UCSD-AML1 (cell line): ENCODE data around the gene GLP2R.
"Not testable (repeated sequence)": the region's sequence is repeated elsewhere in the genome, so short reads cannot be mapped to it uniquely, and the experiment has no call there.

Experiments
- DNase-seq: peaks from one replicate; lab custom pipeline; 2025; ENCODE audit not compliant: unreplicated experiment; lab: John Stamatoyannopoulos, UW

GLP2R gene

DNA sequence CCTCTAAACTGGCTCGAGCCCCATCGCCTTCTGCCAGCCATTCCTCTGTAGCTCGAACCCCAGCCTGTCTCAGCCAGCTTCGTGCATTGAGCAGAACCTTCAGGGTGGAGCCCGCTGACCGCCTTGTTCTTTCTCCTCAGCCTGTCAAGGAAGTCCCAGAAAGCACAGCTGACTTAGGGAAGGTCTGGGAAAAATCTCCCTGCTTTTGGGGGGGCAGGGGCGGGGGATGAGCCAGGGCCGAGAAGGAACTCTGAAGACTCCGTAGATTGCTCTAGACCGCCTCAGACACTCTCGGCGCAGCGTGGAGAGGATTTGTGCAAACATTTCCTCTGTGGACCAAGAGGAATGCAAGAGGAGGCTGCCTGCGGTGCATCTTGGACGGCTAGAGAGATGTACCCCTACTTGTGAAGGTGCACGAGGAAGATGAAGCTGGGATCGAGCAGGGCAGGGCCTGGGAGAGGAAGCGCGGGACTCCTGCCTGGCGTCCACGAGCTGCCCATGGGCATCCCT is at the start of gene GLP2R:
GLP2R (plus strand) TSS at position 284 of the 510 bp plus-strand sequence; CDS start at position 424, 140 bp downstream.
- DNase-seq: no peak

GRCh38 chr17:9776911-9777310 is 48.8 kb upstream of the GLP2R start:
- no peak for DNase-seq

DNA sequence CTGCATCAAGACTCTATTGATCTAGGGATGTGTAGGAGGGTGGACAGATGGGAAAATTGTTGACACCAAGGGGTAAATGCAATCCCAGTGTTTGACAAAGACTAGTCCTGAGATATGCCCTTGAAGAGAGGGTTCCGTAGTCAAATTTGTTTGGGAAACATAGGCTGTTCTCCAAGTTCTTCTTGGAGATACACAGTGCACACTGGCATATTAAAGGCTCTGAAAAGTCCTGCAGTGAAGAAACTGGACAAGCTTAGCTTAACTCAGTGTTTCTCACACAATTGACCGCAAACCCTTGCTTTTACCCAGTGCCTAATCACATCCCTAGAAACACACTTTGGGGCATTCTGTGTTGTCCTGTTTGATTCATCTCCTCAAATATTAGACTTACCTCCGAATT is 45.2 kb upstream of the GLP2R start:
- DNase-seq: no peak

GRCh38 chr17:9783050-9783449 is 42.7 kb upstream of the GLP2R start:
- DNase-seq: no peak

DNA sequence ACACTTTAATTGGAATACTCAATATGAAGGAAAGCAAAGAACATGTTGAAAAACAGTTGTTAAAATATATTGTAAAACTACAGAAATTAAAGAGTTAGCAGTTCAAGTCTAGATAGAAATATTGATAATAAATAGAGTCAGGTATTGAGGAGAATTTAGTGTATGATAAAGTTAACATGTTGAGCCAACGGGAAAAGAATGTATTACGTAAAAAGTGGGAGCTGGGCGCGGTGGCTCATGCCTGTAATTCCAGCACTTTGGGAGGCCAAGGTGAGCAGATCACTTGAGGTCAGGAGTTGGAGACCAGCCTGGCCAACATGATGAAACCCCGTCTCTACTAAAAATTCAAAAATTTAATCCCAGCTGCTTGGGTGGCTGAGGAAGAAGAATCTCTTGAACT is 42.3 kb upstream of the GLP2R start:
- not testable (repeated sequence) for DNase-seq

GRCh38 chr17:9784544-9784943 is 41.2 kb upstream of the GLP2R start:
- DNase-seq: no peak

DNA sequence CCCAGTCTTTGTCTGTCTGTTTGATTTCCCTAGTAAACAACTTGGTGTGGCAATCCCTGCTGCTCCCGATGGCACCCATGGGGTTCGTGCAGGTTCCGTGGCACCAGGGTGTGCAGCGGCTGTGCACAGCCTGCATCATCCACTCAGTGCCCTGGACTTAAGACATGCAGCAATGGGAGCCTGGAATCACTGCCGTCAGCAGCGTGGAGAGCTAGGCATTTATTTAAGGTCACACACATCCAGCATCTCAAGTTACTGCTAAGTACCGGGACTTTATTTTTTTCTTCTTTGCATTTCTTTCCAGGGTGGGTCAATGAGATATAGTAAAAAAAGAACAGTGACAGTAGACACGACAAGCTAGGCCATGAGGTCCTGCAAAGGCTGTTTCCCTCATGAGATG is 37.1 kb upstream of the GLP2R start:
- no peak for DNase-seq

DNA sequence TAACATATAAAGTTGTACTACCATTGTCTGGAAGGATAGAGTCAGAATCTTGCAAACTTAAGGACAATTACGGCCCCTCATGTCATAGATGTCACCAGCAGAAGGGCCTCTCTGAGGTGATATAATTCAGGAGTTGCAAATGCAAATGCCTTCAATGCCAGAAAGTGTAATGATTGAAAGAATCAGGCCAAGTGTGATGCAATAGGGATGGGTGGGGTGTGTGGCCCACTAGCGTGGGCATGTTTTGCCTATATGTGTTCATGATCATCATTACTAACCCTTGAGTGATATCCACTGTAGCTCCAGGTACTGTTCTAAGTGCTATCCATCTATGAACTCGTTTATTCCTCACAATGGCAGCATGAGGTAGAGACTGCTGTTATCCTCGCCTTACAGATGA is 35.4 kb upstream of the GLP2R start:
- no peak for DNase-seq

- no peak for DNase-seq
Measured at GRCh38 chr17:9790889-9791876, 34.5 kb upstream of the GLP2R start, which contains the start of gene DHRS7C. TSS of gene DHRS7C (minus strand) at chr17:9791592. CDS start at chr17:9791284, 308 bp downstream.

DNA sequence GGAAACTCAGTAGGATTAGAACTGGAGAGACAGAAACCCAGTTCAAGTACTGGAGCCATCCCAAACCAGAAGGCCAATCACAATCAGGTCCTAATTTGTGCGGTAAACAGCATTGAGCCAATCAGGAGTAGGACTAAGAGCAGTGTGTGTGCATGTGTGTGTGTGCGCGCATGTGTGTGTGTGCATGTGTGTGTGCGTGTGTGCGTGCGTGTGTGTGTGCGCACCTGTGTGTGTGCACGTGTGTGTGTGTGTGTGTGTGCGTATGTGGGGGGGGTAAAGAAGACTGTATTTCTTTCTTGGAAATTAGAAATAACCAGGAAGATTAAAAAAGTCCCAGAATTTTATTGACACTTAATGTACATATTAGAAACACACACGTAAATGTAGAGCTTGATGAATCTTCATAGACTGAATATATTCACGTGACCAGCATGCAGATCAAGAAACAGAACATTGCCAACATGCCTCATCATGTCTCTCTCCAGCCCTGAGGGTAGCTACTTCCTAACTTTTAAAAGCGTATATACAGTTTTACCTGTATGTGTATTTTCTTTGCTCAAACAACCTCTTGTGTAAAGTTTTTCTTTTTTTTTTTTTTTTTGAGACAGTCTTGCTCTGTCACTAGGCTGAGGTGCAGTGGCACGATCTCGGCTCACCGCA is 33.4 kb upstream of the GLP2R start:
- no peak for DNase-seq

GRCh38 chr17:9798008-9798407 is 27.7 kb upstream of the GLP2R start:
- DNase-seq: no peak

DNA sequence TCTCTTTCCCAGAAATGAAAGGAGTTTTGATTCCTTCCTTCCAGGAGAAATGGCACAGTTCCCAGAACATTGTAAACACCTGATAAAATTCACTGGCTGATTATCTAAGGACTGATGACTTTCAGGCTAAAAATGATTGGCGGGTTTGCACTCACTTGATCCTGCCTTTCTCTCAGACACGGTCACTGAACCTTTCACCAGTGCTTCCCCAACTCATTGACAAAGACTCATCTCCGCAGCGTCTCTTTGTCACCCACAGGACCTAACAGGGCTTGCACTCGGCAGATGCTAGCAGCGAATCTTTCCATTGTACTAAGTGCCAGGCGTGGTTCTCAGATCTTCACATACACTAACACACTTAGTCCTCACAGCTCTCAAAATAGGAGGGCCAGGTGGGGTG is 27.0 kb upstream of the GLP2R start:
- DNase-seq: no peak

DNA sequence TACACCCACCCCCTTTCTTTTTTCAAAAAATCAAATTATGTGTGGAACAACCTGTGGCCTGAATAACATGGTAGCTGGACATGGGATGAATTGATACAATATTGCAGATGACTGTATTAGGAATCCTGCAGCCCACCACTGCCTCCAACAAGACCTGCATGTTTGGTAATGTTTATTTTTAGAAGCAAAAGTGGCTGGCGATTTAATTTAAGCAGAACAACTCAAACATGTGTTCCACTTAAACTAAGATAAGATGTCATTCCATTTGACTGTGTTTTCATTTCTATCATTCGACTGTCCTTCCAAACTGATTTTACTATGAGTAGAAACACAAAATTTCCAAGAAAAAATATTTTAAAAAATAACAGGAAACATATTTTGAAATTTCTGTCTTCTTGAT is 24.2 kb upstream of the GLP2R start:
- no peak for DNase-seq

DNA sequence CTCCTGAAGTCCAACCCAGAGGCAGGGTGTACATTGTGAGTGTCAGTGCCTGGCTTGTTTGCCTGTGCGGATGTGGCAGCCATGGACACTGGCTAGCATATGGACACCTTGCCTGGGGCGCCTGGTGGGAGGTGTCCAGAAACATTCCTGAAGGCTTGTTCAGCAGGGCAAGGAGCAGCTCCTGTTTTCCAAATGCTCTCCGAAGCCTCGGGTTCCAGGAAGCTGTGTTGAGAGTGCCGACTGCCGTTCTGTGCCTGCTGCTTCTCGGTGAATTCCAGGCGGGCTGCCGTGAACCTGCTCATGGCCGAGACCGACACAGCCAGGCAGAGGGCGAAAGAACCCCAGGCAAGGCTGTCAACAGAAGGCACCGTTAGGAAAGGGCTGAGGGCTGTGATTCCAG is 23.4 kb upstream of the GLP2R start:
- no peak for DNase-seq

DNA sequence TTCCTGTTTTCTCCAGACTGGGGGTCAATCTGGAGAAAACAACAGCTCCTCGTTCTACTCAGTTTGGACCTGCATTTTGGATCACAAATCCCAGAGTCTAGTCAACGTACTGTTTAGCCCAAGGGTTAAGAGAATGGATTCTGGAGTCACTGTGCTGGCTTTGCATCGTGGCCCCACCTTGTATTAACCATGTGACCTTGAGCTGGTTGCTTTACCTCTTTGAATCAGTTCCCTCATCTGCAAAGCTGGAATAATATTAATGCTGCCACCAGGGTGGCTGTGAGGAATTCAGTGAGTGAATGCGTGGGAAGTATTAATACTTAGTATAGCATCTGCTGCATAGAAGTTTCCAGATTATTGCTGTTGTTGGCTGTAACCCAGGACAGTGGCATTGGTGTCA is 23.0 kb upstream of the GLP2R start:
- DNase-seq: no peak

GRCh38 chr17:9805769-9806168 is 20.0 kb upstream of the GLP2R start:
- no peak for DNase-seq

DNA sequence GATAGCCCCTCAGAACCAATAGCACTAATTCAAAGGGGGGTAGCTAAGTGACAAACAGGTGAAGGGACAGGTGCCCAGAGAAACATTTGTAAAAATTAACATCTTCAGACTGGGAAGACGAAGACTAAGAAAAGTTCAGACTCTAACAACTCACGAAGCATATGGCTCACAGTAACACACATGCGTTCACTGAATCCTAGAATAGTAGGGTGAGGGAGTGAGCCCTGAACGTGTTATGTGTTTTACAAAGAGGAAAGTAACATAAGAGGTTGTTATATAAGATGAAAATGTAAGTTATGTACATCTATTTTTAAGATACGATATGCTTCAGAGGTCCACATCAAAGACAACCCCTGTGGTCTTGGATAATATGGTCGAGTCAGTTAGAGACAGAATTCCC is 19.0 kb upstream of the GLP2R start:
- no peak for DNase-seq

DNA sequence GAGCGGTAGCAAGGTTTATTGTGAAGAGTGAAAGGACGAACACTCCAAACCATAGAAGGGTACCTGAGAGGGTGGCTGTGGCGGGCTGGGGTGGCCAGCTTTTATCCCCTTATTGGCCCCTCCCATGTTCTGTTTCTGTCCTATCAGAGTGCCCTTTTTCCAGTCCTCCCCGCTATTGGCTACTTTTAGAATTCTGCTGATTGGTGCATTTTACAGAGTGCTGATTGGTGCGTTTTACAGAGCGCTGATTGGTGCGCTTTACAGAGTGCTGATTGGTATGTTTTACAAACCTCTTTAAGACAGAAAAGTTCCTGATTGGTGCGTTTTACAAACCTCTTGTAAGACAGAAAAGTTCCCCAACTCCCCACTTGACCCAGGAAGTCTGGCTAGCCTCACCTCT is 16.3 kb upstream of the GLP2R start:
- DNase-seq: no peak

GRCh38 chr17:9810100-9810949 is 15.4 kb upstream of the GLP2R start:
- DNase-seq: no peak

DNA sequence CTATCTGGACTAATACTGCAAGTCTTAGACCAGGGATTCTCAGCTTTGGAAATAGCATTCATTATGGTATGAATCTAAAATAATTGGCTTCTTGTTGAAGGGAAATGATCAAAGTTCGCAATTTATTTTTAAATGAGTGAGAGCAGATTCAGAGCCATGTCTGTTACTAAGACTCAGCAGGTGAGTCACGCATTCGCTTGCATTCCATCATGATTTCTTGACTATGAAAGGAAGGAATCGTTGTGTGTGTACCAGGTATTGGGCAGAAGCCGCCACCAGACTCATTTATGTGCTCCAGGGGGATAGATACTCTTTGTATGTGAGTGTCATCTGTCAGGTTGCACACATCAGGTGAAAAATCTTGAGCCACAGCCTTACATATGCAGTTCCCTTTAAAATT is 14.6 kb upstream of the GLP2R start:
- no peak for DNase-seq

GRCh38 chr17:9811537-9811936 is 14.2 kb upstream of the GLP2R start:
- DNase-seq: no peak
